Left forelimb (tissue), 1 donor: Measurements from ENCODE around the gene CLDN9.

Experiments used
- DNase-seq: peaks from one replicate; pipeline ENCODE4 v3.0.0-alpha.2; 2018; ENCODE audit warnings: low spot score

CLDN9 gene, protein sequence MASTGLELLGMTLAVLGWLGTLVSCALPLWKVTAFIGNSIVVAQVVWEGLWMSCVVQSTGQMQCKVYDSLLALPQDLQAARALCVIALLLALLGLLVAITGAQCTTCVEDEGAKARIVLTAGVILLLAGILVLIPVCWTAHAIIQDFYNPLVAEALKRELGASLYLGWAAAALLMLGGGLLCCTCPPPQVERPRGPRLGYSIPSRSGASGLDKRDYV

GRCh38 chr16:3012828-3013420 lies at the start of gene CLDN9:
CLDN9 (plus strand) TSS chr16:3012923; CDS start chr16:3013363, 440 bp downstream.
- DNase-seq, result no peak

- no peak for DNase-seq
Observed at GRCh38 chr16:2963074-2963722, 49.5 kb upstream of the CLDN9 start.

DNA sequence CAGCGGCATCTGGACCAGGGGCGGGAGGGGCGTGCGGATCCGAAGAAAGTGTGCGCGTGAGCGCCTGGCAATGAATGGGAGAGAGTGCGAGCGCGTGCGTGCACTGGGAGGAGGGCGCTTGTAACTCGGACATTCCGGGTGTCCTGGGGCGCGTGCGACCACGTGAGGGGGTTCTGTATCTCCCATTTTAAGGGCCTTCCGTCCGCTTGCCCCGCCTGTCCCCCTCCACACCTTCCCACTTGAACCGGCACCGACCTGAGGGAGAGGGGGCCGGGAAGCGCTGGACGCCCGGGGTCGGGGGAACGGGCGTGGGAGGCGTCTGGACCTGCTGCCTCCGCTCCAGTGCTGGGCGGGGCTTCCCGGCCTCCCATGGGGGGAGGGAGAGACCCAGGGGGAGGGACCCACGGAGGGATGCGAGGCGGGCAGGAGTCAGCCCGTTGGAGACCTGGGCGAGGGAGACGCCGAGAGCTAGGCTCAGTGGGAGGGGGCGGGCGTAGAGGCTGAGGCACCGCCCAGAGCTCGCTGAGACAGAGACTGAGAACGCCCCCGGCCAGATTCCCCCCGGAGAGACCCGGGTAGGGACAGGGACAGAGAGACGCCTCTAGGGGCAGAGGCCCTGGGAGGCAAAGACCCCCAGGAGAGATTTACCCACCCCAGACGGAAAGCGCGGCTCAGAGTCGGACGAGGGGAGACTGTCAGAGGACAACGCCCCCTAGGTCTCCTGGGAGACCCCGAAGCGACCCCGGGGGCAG lies 48.8 kb upstream of the CLDN9 start, which contains the start of gene KREMEN2:
Gene KREMEN2 (plus strand): TSS at position 553 of the 752 bp plus-strand sequence. CDS start 246 bp downstream, outside the sequence.
- no peak for DNase-seq

DNA sequence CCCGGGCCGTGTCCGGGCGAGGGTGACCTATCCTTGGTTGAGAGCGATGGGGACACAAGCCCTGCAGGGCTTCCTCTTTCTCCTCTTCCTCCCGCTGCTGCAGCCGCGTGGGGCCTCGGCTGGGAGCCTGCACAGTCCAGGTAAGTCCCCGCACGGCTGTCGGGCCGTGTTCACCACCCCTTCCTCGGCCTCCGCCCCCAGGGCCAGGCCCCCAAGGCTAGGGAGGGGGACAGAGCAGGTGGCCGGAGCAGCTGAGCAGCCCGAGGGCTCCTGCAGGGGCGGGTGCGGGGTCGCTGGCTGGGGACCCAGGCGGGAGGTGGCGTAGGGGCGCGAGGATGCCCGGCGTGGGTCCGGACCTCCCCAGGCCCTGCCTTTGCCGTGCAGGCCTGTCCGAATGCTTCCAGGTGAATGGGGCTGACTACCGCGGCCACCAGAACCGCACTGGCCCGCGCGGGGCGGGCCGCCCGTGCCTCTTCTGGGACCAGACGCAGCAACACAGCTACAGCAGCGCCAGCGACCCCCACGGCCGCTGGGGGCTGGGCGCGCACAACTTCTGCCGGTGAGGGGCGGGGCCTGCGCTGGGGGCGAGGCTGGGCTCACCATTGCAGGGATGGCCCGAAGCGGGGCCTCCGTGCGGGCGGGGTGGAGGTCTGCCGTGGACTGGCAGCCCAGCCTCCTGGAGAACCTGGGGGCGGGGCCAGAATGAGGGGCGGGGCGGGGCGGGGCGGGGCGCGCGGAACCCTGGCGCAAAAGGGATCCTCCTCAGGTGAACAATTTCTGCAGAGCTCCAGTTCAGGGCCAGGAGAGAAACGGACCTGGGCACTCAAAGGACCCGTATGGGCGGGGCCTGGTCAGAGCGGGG lies 48.0 kb upstream of the CLDN9 start:
- no peak for DNase-seq

DNA sequence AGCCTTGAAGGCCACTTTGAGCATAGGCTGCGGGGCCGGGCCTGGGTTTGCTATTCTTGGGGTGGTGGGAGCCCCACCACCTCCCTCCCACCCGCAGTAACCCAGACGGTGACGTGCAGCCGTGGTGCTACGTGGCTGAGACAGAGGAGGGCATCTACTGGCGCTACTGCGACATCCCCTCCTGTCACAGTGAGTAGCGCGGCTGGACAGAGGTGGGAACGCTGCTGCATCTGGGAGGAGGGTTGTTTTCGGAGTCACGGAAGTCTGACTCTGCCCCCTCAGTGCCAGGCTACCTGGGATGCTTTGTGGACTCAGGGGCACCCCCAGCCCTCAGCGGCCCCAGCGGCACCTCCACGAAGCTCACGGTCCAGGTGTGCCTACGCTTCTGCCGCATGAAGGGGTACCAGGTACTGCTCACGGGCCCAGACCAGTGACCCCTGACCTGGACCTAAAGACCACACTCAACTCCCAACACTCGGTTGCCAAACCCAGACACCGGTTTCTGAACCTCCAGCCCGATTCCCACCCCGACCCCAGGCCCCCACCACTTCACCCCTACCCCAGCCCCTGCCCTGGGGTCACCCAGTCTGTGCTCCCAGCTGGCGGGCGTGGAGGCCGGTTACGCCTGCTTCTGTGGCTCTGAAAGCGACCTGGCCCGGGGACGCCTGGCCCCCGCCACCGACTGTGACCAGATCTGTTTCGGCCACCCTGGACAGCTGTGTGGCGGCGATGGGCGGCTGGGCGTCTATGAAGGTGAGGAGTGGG lies 46.5 kb upstream of the CLDN9 start:
- no peak for DNase-seq

DNA sequence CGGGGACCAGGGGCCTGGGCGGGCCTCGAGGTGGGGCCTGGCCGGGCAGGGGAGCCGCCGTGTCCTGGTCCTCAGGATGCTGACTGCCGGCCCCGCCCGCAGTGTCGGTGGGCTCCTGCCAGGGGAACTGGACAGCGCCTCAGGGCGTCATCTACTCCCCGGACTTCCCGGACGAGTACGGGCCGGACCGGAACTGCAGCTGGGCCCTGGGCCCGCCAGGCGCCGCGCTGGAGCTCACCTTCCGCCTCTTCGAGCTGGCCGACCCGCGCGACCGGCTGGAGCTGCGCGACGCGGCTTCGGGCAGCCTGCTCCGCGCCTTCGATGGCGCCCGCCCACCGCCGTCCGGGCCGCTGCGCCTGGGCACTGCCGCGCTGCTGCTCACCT lies 45.9 kb upstream of the CLDN9 start:
- DNase-seq, result no peak

DNA sequence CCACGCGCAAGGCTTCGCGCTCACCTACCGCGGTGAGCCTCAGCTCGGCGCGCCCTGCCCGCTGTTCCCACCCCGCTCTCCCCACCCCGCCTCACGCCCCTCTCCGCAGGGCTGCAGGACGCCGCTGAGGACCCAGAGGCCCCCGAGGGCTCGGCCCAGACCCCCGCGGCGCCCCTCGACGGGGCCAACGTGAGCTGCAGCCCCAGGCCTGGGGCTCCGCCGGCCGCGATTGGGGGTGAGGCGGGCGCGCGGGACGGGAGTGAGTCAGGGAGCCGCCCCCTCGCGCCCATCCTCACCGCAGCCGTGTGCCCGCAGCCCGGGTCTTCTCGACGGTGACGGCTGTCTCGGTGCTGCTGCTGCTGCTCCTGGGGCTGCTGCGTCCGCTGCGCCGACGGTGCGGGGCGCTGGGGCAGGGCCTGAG lies 45.5 kb upstream of the CLDN9 start:
- DNase-seq, result no peak

DNA sequence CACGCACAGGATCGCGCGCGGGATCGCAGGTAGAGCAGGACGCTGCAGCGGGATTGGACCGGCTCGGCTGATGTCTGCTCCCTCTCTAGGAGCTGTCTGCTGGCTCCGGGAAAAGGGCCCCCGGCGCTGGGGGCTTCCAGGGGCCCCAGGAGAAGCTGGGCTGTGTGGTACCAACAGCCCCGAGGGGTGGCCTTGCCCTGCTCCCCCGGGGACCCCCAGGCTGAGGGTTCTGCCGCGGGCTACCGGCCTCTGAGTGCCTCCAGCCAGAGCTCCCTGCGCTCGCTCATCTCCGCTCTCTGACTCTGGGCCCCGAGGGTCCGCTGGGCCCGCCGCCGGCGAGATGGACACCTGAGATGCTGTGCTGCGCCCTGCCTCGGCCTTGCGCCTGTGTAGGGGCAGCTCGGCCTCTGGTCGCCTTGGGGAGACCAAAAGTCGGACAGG lies 45.0 kb upstream of the CLDN9 start:
- DNase-seq, result no peak

GRCh38 chr16:2968368-2968737 lies 44.4 kb upstream of the CLDN9 start:
- DNase-seq, result no peak

DNA sequence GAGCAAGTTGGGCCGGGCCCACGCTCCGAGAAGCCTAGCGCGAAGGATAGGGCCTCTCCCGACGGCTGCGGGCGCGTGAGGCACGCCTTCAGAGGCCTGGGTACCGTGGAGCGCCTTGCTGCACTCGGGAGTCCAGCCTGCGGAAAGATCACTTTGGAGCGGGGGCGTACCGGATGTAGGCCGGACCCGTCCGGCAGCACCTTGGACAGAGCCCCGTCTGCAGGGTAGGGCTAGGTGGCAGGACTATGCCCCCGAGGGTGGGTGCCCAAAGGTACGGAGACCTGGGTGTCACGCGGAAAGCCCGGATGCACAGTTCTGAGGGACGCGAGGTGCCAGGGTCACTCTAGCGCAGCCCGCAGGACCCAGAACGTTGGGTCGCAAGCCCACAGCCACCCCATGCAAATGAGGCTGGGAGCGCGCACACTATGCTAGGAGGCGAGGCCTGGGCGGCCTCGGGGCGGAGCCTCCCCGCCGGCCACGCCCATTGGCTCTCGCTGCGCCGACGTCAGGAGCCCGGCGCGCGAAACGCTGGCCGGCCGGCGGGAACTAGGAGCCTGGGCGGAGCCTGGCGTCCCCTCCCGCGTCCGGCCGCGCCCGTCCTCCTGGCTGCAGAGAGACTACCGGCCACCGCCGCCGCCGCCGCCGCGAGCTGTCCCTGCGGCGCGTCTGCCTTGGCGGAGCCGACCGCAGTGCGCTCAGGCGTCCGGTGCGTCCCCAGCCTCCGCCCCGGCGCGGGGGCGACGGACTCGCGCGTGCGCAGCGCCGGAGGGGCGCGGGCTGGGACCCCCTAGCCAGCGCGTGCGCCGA lies 43.8 kb upstream of the CLDN9 start, which contains the start of gene PAQR4:
Gene PAQR4 (plus strand): TSS at position 611 of the 807 bp plus-strand sequence. CDS start 327 bp downstream, outside the sequence.
- peak; percentile 90 for DNase-seq

GRCh38 chr16:2969545-2970521 lies 42.9 kb upstream of the CLDN9 start:
- no peak for DNase-seq

- no peak for DNase-seq
Observed at GRCh38 chr16:2970563-2970962, 42.2 kb upstream of the CLDN9 start.

GRCh38 chr16:2971134-2971984 lies 41.4 kb upstream of the CLDN9 start:
- no peak for DNase-seq

- DNase-seq, result no peak
Observed at GRCh38 chr16:2971985-2972784, 40.5 kb upstream of the CLDN9 start.

- no peak for DNase-seq
Observed at GRCh38 chr16:2973093-2973492, 39.6 kb upstream of the CLDN9 start.

- no peak for DNase-seq
Observed at GRCh38 chr16:2973605-2974318, 39.0 kb upstream of the CLDN9 start.
